Effector memory CD8-positive, alpha-beta T cell (primary cell): Measurements from ENCODE around the gene CHMP4A.
A peak's percentile ranks its signal among the peaks of the same experiment; 100 is the strongest.

Experiments used
- ATAC-seq: fragments of 150-1000 bp; cut with Tn5 transposase; replicated peaks from 2 replicates; pipeline ENCODE4 v1.10.0; 2021; ENCODE audit warnings: mild to moderate bottlenecking, moderate library complexity
- DNase-seq, 3 experiments: peaks; one replicate each; pipeline ENCODE4 v3.0.0; 2021
- H3K27ac Mint-ChIP-seq, 2 donors: one replicate each; pipeline ENCODE4 v1.8.0; 2022; ENCODE audit warnings: mild to moderate bottlenecking in 2 of 2, mixed read lengths in 2 of 2, moderate library complexity in 2 of 2
- H3K27me3 Mint-ChIP-seq, 2 donors: one replicate each; pipeline ENCODE4 v1.8.0; 2022; ENCODE audit warnings: mixed read lengths in 2 of 2
- H3K36me3 Mint-ChIP-seq: one replicate; pipeline ENCODE4 v1.8.0; 2022; ENCODE audit warnings: mild to moderate bottlenecking, moderate library complexity, mixed read lengths; ENCODE audit not compliant: insufficient read depth
- H3K4me1 Mint-ChIP-seq, 2 donors: one replicate each; pipeline ENCODE4 v1.8.0; 2022; ENCODE audit warnings: low read depth in 2 of 2, mixed read lengths in 2 of 2
- H3K4me3 Mint-ChIP-seq, 2 donors: one replicate each; pipeline ENCODE4 v1.8.0; 2022; ENCODE audit warnings: mild to moderate bottlenecking in 2 of 2, mixed read lengths in 2 of 2, moderate library complexity in 2 of 2
- H3K9me3 Mint-ChIP-seq, 2 donors: one replicate each; pipeline ENCODE4 v1.8.0; 2022; ENCODE audit warnings: mixed read lengths in 2 of 2
- total RNA-seq, 9 experiments: gene quantifications; one replicate each; lab custom pipeline; 2026; lab: John Stamatoyannopoulos, UW

The CHMP4A gene
- total RNA-seq, result 3.7 to 12.8 (median 6.7) reads per million in 9 experiments

- Mint-ChIP-seq H3K27me3 (no peaks in the 10 kb centered on the region), H3K4me3 (peak within 1 kb of the TSS; percentile 88 to 89), H3K4me1 (peaks cover 34 to 41% of the 10 kb centered on the region in 2 donors), H3K36me3 (peaks cover 63% of the 10 kb centered on the region), H3K27ac (peak within 1 kb of the TSS; percentile 97 to 99), H3K9me3 (no peaks in the 10 kb centered on the region)
- peak; percentile 94 to 97 (median 94) for DNase-seq
- peak; percentile 75 for ATAC-seq
Measured at GRCh38 chr14:24212924-24213865, at the start of gene CHMP4A. CHMP4A (minus strand) TSS chr14:24213488; CDS start chr14:24213439, 49 bp downstream.

- Mint-ChIP-seq H3K4me1 (peaks cover 2 to 3% of the 10 kb centered on the region in 2 donors), H3K36me3 (peaks cover 15% of the 10 kb centered on the region), H3K9me3 (no peaks in the 10 kb centered on the region), H3K27me3 (no peaks in the 10 kb centered on the region), H3K4me3 (no peak overlapping the region), H3K27ac (no peak overlapping the region)
- DNase-seq (no peak), ATAC-seq (no peak)
Measured at GRCh38 chr14:24261969-24262327, 48.7 kb upstream of the CHMP4A start.

GRCh38 chr14:24261256-24261968 lies 48.1 kb upstream of the CHMP4A start:
- H3K4me1 Mint-ChIP-seq, result no peaks in the 10 kb centered on the region
- no peaks in the 10 kb centered on the region for H3K9me3 Mint-ChIP-seq
- no peak overlapping the region for H3K4me3 Mint-ChIP-seq
- peaks cover 9% of the 10 kb centered on the region for H3K36me3 Mint-ChIP-seq
- DNase-seq, result no peak
- no peak overlapping the region for H3K27ac Mint-ChIP-seq
- ATAC-seq, result no peak
- no peaks in the 10 kb centered on the region for H3K27me3 Mint-ChIP-seq

- DNase-seq (no peak), ATAC-seq (no peak)
- Mint-ChIP-seq H3K36me3 (peaks cover 6% of the 10 kb centered on the region), H3K4me1 (no peaks in the 10 kb centered on the region), H3K27me3 (no peaks in the 10 kb centered on the region), H3K27ac (no peak overlapping the region), H3K4me3 (no peak overlapping the region), H3K9me3 (no peaks in the 10 kb centered on the region)
Measured at GRCh38 chr14:24260780-24261157, 47.5 kb upstream of the CHMP4A start.

- Mint-ChIP-seq H3K36me3 (peaks cover 6% of the 10 kb centered on the region), H3K27ac (no peak overlapping the region), H3K9me3 (no peaks in the 10 kb centered on the region), H3K27me3 (no peaks in the 10 kb centered on the region), H3K4me1 (no peaks in the 10 kb centered on the region), H3K4me3 (no peak overlapping the region)
- ATAC-seq (no peak), DNase-seq (no peak)
Measured at GRCh38 chr14:24260026-24260779, 46.9 kb upstream of the CHMP4A start.

- Mint-ChIP-seq H3K27ac (no peak overlapping the region), H3K9me3 (no peaks in the 10 kb centered on the region), H3K4me3 (no peak overlapping the region), H3K27me3 (no peaks in the 10 kb centered on the region), H3K4me1 (no peaks in the 10 kb centered on the region), H3K36me3 (peaks cover 4% of the 10 kb centered on the region)
- no peak for DNase-seq
- no peak for ATAC-seq
Measured at GRCh38 chr14:24259282-24260025, 46.2 kb upstream of the CHMP4A start.

- no peaks in the 10 kb centered on the region for H3K27me3 Mint-ChIP-seq
- no peak overlapping the region for H3K27ac Mint-ChIP-seq
- no peaks in the 10 kb centered on the region for H3K9me3 Mint-ChIP-seq
- H3K4me3 Mint-ChIP-seq, result no peak overlapping the region
- no peaks in the 10 kb centered on the region for H3K4me1 Mint-ChIP-seq
- peaks cover 4% of the 10 kb centered on the region for H3K36me3 Mint-ChIP-seq
- ATAC-seq (no peak), DNase-seq (no peak)
Measured at GRCh38 chr14:24258548-24259265, 45.4 kb upstream of the CHMP4A start.

- DNase-seq (no peak), ATAC-seq (no peak)
- no peak overlapping the region for H3K27ac Mint-ChIP-seq
- no peaks in the 10 kb centered on the region for H3K27me3 Mint-ChIP-seq
- H3K4me3 Mint-ChIP-seq, result no peak overlapping the region
- peaks cover 4% of the 10 kb centered on the region for H3K36me3 Mint-ChIP-seq
- no peaks in the 10 kb centered on the region for H3K9me3 Mint-ChIP-seq
- H3K4me1 Mint-ChIP-seq, result no peaks in the 10 kb centered on the region
Measured at GRCh38 chr14:24258119-24258518, 44.8 kb upstream of the CHMP4A start.

- H3K4me1 Mint-ChIP-seq, result no peaks in the 10 kb centered on the region
- no peak overlapping the region for H3K27ac Mint-ChIP-seq
- no peak overlapping the region for H3K4me3 Mint-ChIP-seq
- H3K36me3 Mint-ChIP-seq, result no peaks in the 10 kb centered on the region
- DNase-seq, result no peak
- no peak for ATAC-seq
- H3K9me3 Mint-ChIP-seq, result no peaks in the 10 kb centered on the region
- H3K27me3 Mint-ChIP-seq, result no peaks in the 10 kb centered on the region
Measured at GRCh38 chr14:24256960-24257359, 43.7 kb upstream of the CHMP4A start.

- Mint-ChIP-seq H3K4me1 (no peaks in the 10 kb centered on the region), H3K4me3 (no peak overlapping the region), H3K36me3 (no peaks in the 10 kb centered on the region), H3K27ac (no peak overlapping the region), H3K9me3 (no peaks in the 10 kb centered on the region), H3K27me3 (no peaks in the 10 kb centered on the region)
- no peak for ATAC-seq
- no peak for DNase-seq
Measured at GRCh38 chr14:24255931-24256711, 42.8 kb upstream of the CHMP4A start.

GRCh38 chr14:24255438-24255837 lies 42.1 kb upstream of the CHMP4A start:
- no peak for ATAC-seq
- H3K36me3 Mint-ChIP-seq, result peaks cover 3% of the 10 kb centered on the region
- no peak for DNase-seq
- H3K9me3 Mint-ChIP-seq, result no peaks in the 10 kb centered on the region
- no peaks in the 10 kb centered on the region for H3K4me1 Mint-ChIP-seq
- H3K4me3 Mint-ChIP-seq, result no peak overlapping the region
- H3K27me3 Mint-ChIP-seq, result no peaks in the 10 kb centered on the region
- H3K27ac Mint-ChIP-seq, result no peak overlapping the region
